Natural killer cell (primary cell): ENCODE data around the gene CCND3. TPM values are rescaled to one million over a fixed set of nuclear protein-coding genes. Genes with fewer than 3 reads are reported as not detected.

Source experiments
- ATAC-seq, 3 donors: fragments of 150-1000 bp in 2 of 3; fragments of 200-7000 bp in 1 of 3; cut with Tn5 transposase; 1 replicate in 1 of 3; 2 replicates in 2 of 3; pipeline ENCODE4 v1.10.0; 2021; ENCODE audit warnings: mild to moderate bottlenecking in 2 of 3, moderate library complexity in 2 of 3
- DNase-seq, 2 donors: peaks; one replicate each; pipeline versions ENCODE4 v3.0.0 to v3.0.0-alpha.2; 2013 to 2021; ENCODE audit warnings: mixed read lengths in 1 of 2
- H3K27ac ChIP-seq: one replicate; pipeline ENCODE4 v1.5.1; 2013; ENCODE audit warnings: mild to moderate bottlenecking, low read length
- H3K27me3 ChIP-seq: one replicate; pipeline ENCODE4 v1.6.1; 2013; ENCODE audit warnings: low read length; ENCODE audit not compliant: control insufficient read depth, insufficient read depth
- H3K36me3 ChIP-seq: one replicate; pipeline ENCODE4 v1.6.1; 2013; ENCODE audit warnings: low read length; ENCODE audit not compliant: control insufficient read depth, insufficient read depth
- H3K4me1 ChIP-seq: one replicate; pipeline ENCODE4 v1.6.1; 2013; ENCODE audit warnings: low read length; ENCODE audit not compliant: control insufficient read depth, insufficient read depth
- H3K4me3 ChIP-seq: one replicate; pipeline ENCODE4 v1.5.1; 2013; ENCODE audit warnings: low read length
- H3K9me3 ChIP-seq: one replicate; pipeline ENCODE4 v1.6.1; 2013; ENCODE audit warnings: low read length; ENCODE audit not compliant: control insufficient read depth, insufficient read depth
- H3K27ac Mint-ChIP-seq, 2 donors: one replicate each; pipeline ENCODE4 v1.8.0; 2022; ENCODE audit warnings: mild to moderate bottlenecking in 2 of 2, mixed read lengths in 2 of 2, moderate library complexity in 1 of 2
- H3K27me3 Mint-ChIP-seq, 2 donors: one replicate each; pipeline ENCODE4 v1.8.0; 2022; ENCODE audit warnings: low read depth in 2 of 2, mixed read lengths in 2 of 2
- H3K36me3 Mint-ChIP-seq: one replicate; pipeline ENCODE4 v1.8.0; 2022; ENCODE audit warnings: mixed read lengths
- H3K4me1 Mint-ChIP-seq, 2 donors: one replicate each; pipeline ENCODE4 v1.8.0; 2022; ENCODE audit warnings: mixed read lengths in 2 of 2
- H3K4me3 Mint-ChIP-seq: one replicate; pipeline ENCODE4 v1.8.0; 2022; ENCODE audit warnings: mild to moderate bottlenecking, moderate library complexity, mixed read lengths
- H3K9me3 Mint-ChIP-seq, 2 donors: one replicate each; pipeline ENCODE4 v1.8.0; 2022; ENCODE audit warnings: mixed read lengths in 2 of 2
- CTCF ChIP-seq: fragments of 200-600 bp; IDR thresholded peaks from one replicate; pipeline ENCODE4 v1.8.0; 2022; ENCODE audit warnings: antibody characterized with exemption
- WGBS: methylation state at CpG from one replicate; pipeline ENCODE4 v1.1.7; 2013; ENCODE audit warnings: missing lambda C conversion rate; ENCODE audit not compliant: insufficient coverage; 5-methylcytosine and 5-hydroxymethylcytosine counted together
- intact Hi-C: fragments of 100-400 bp; cut with micrococcal nuclease; formaldehyde crosslinking; loops from one replicate; pipeline ENCODE4 v1.14.2; 2022
- total RNA-seq, 4 donors: library from RNA; stranded (reverse); fragments of 120-200 nt in 1 of 4; gene quantifications; one replicate each; pipeline versions ENCODE4 v1.2.3 to v1.2.4, GENCODE V29; 2013 to 2022

Gene CCND3
- total RNA-seq, 3 donors from 2014 or later (not counting 1 experiment from before 2014, with no cell fraction given): 409 to 438 (median 438) TPM

- intact Hi-C loops: no loop called here
- Histone ChIP-seq H3K9me3 (no peaks in the 10 kb centered on the region), H3K4me1 (peaks cover 53% of the 10 kb centered on the region), H3K27ac (peak overlapping the region; percentile 62), H3K36me3 (peaks cover 11% of the 10 kb centered on the region), H3K4me3 (peak overlapping the region; percentile 92), H3K27me3 (no peaks in the 10 kb centered on the region)
- H3K4me1 Mint-ChIP-seq: peaks cover 49 to 62% of the 10 kb centered on the region in 2 donors
- peak; percentile 8 to 32 (median 27) for ATAC-seq
- H3K9me3 Mint-ChIP-seq: no peaks in the 10 kb centered on the region
- peak overlapping the region; percentile 97 for H3K4me3 Mint-ChIP-seq
- peak overlapping the region; percentile 88 to 90 for H3K27ac Mint-ChIP-seq
- DNase-seq: peak in 1 of 2 donors; percentile 66
- H3K27me3 Mint-ChIP-seq: no peaks in the 10 kb centered on the region
- TF ChIP-seq CTCF: no peak
- 37% methylated on average over 20 of the region's 20 CpGs for WGBS
- no peaks in the 10 kb centered on the region for H3K36me3 Mint-ChIP-seq
These were observed 651 bp upstream of the CCND3 start for GRCh38 chr6:41942067-41942851.

- H3K4me3 Mint-ChIP-seq: peak overlapping the region; percentile 97
- H3K27me3 Mint-ChIP-seq: no peaks in the 10 kb centered on the region
- H3K36me3 ChIP-seq: peaks cover 23% of the 10 kb centered on the region
- H3K9me3 Mint-ChIP-seq: no peaks in the 10 kb centered on the region
- intact Hi-C loops: no loop called here
- H3K4me1 ChIP-seq: peaks cover 62% of the 10 kb centered on the region
- no peaks in the 10 kb centered on the region for H3K9me3 ChIP-seq
- DNase-seq (peak; percentile 38 to 68), ATAC-seq (no peak)
- H3K27ac Mint-ChIP-seq: peak overlapping the region; percentile 88 to 95
- peak overlapping the region; percentile 61 for H3K27ac ChIP-seq
- H3K27me3 ChIP-seq: no peaks in the 10 kb centered on the region
- WGBS: under 1% methylated on average over 34 of the region's 38 CpGs
- TF ChIP-seq CTCF: no peak
- peaks cover 7% of the 10 kb centered on the region for H3K36me3 Mint-ChIP-seq
- peak overlapping the region; percentile 92 for H3K4me3 ChIP-seq
- H3K4me1 Mint-ChIP-seq: peaks cover 58 to 70% of the 10 kb centered on the region in 2 donors
These were observed 789 bp downstream of the CCND3 start for GRCh38 chr6:41940759-41941279.

GRCh38 chr6:41939848-41940758 lies 1.5 kb downstream of the CCND3 start:
- TF ChIP-seq CTCF: no peak
- Mint-ChIP-seq H3K27ac (peak overlapping the region; percentile 88 to 95), H3K9me3 (no peaks in the 10 kb centered on the region), H3K4me3 (peak overlapping the region; percentile 97), H3K27me3 (no peaks in the 10 kb centered on the region), H3K4me1 (peaks cover 60 to 70% of the 10 kb centered on the region in 2 donors), H3K36me3 (peaks cover 7% of the 10 kb centered on the region)
- Histone ChIP-seq H3K27ac (peak overlapping the region; percentile 61), H3K27me3 (no peaks in the 10 kb centered on the region), H3K36me3 (peaks cover 30% of the 10 kb centered on the region), H3K9me3 (no peaks in the 10 kb centered on the region), H3K4me3 (peak overlapping the region; percentile 92), H3K4me1 (peaks cover 69% of the 10 kb centered on the region)
- DNase-seq (peak; percentile 25 to 31), ATAC-seq (no peak)
- WGBS: 7% methylated on average over 24 of the region's 27 CpGs
- intact Hi-C loops: loop anchor here (5.0 kb wide), 2 partner anchors 32 to 208 kb away; no protein-coding TSS in a partner anchor
